Thoracic aorta (tissue), 2 donors: ENCODE data around the gene TOR1AIP2. TPM values are rescaled to one million over a fixed set of nuclear protein-coding genes. Genes with fewer than 3 reads are reported as not detected.
A peak's percentile ranks its signal among the peaks of the same experiment; 100 is the strongest.

ENCODE experiments used
- ATAC-seq: fragments of 150-250 bp; one replicate; pipeline ENCODE4 v1.8.0; 2017; ENCODE audit warnings: low read depth; ENCODE audit not compliant: insufficient number of reproducible peaks, low FRiP score
- DNase-seq: peaks from one replicate; pipeline ENCODE4 v3.0.0-alpha.2; 2020; ENCODE audit warnings: low spot score
- H3K27ac ChIP-seq, 2 donors: fragments of 200-600 bp; sonication (generic); 1 replicate in 1 of 2; 2 replicates in 1 of 2; pipeline ENCODE4 v1.5.1; 2016; ENCODE audit warnings: mild to moderate bottlenecking in 2 of 2, moderate library complexity in 2 of 2
- H3K27me3 ChIP-seq: fragments of 200-600 bp; sonication (generic); replicated peaks from 2 replicates; pipeline ENCODE4 v1.6.0; 2016; ENCODE audit warnings: mild to moderate bottlenecking; ENCODE audit not compliant: insufficient read depth
- H3K36me3 ChIP-seq: fragments of 200-600 bp; sonication (generic); one replicate; pipeline ENCODE4 v1.5.1; 2016
- H3K4me1 ChIP-seq, 2 donors: fragments of 200-600 bp; sonication (generic); 1 replicate in 1 of 2; 2 replicates in 1 of 2; pipeline versions ENCODE4 v1.5.1 to v1.6.0; 2016; ENCODE audit warnings: low read depth in 2 of 2, mild to moderate bottlenecking in 1 of 2; ENCODE audit not compliant: control insufficient read depth in 1 of 2
- H3K4me3 ChIP-seq: fragments of 200-600 bp; sonication (generic); 2 replicates; pipeline ENCODE4 v1.5.1; 2016; ENCODE audit warnings: mild to moderate bottlenecking
- H3K9me3 ChIP-seq: fragments of 200-600 bp; sonication (generic); 2 replicates; pipeline ENCODE4 v1.5.1; 2016
- total RNA-seq, 2 donors: library from RNA; depleted of rRNA; stranded (reverse); fragments of >200 nt; gene quantifications; one replicate each; pipeline versions ENCODE4 v1.1.0 to v1.2.3, GENCODE V29; 2016
- TF ChIP-seq, protein P1 (sequence below): fragments of 200-600 bp; sonication (generic); IDR thresholded peaks from one replicate; pipeline ENCODE4 v1.5.1; 2019; ENCODE audit warnings: antibody characterized with exemption

The TOR1AIP2 gene
- total RNA-seq, 2 donors from 2014 or later = 45.9 to 74.1 TPM

DNA sequence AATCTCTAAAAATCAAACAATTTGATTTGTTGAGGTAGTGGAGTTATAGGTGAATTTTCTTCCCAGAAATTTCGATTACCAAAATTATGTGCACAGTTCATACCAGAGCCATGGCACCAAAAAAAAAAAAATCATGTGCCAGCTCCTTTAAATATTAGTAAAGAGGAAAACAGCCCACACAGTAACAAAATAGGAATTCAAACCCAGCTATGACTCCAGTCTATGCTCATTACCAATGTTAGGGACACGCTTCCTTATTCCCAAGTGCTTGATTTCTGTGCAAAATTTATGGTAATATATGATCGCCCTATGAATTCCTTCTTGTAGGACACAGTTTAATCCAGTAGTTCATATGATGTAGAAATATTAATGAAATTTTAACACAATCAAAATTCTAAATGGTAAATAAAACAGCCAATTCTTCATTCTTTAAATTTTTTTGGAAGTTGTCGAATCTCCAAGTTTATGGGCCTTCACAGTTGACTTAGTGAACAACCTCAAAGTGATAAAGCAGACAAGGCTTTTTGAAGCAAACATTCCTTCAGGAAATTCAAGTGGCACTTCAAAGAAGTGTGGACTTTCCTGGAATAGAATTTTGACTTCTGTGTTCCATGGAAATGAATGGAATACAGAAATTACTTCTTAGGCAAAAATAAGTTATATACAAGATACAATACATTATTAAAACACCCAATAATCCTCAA is 1.9 kb downstream of the TOR1AIP2 start:
- Histone ChIP-seq H3K36me3 (peaks cover 9% of the 10 kb centered on the region), H3K27ac (no peak overlapping the region), H3K27me3 (no peaks in the 10 kb centered on the region), H3K4me3 (peak overlapping the region; percentile 91), H3K4me1 (peaks cover 33 to 57% of the 10 kb centered on the region in 2 donors), H3K9me3 (no peaks in the 10 kb centered on the region)
- ATAC-seq (no peak), DNase-seq (no peak)
- TF ChIP-seq, protein P1, sequence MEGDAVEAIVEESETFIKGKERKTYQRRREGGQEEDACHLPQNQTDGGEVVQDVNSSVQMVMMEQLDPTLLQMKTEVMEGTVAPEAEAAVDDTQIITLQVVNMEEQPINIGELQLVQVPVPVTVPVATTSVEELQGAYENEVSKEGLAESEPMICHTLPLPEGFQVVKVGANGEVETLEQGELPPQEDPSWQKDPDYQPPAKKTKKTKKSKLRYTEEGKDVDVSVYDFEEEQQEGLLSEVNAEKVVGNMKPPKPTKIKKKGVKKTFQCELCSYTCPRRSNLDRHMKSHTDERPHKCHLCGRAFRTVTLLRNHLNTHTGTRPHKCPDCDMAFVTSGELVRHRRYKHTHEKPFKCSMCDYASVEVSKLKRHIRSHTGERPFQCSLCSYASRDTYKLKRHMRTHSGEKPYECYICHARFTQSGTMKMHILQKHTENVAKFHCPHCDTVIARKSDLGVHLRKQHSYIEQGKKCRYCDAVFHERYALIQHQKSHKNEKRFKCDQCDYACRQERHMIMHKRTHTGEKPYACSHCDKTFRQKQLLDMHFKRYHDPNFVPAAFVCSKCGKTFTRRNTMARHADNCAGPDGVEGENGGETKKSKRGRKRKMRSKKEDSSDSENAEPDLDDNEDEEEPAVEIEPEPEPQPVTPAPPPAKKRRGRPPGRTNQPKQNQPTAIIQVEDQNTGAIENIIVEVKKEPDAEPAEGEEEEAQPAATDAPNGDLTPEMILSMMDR = no peak

DNA sequence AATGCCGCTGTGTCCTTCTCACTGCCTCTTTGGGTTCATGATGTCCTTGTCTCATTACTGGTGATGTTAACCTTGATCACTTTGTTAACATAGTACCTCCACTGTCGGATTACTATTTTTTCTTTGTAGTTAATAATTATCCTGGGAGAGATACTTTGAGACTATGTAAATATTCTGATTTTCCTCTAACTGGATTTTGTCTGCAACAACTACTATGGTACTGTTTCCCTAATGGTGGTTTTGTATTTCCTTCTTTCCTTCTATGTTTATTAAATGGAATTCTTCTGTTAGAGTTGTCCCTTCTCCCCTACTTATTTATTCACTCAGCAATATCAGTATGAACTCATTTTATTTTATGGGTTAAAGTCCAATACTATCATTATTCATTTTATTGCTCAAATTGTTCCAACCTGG is 4.2 kb downstream of the TOR1AIP2 start:
- TF ChIP-seq, protein P1 = no peak
- Histone ChIP-seq H3K4me1 (peaks cover 32 to 55% of the 10 kb centered on the region in 2 donors), H3K9me3 (no peaks in the 10 kb centered on the region), H3K27ac (no peak overlapping the region), H3K4me3 (no peak overlapping the region), H3K36me3 (peaks cover 9% of the 10 kb centered on the region), H3K27me3 (no peaks in the 10 kb centered on the region)
- ATAC-seq (no peak), DNase-seq (no peak)

DNA sequence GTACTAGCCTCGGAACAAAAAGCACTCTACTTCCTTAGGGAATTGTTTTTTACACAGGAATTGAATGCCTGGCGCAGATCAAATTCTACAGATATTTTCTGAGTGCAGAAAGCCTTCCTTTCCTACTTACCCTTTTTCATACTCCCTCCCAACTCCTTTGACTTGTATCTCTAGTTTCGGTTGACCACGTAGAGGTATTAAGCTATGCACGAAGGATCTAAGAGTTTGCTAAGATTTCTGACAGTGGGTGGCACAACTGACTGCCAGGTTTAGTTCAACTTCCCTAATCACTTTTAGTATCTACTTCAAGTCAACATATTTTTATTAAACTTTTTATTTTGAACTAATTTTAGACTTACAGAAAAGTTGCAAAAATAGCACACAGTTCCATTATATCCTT is 5.0 kb downstream of the TOR1AIP2 start:
- TF ChIP-seq, protein P1 = no peak
- DNase-seq = no peak
- Histone ChIP-seq H3K9me3 (no peaks in the 10 kb centered on the region), H3K4me3 (no peak overlapping the region), H3K4me1 (peaks cover 30 to 50% of the 10 kb centered on the region in 2 donors), H3K27ac (peak overlapping the region in 1 of 2 donors; percentile 9), H3K27me3 (no peaks in the 10 kb centered on the region), H3K36me3 (peaks cover 12% of the 10 kb centered on the region)
- ATAC-seq = no peak

DNA sequence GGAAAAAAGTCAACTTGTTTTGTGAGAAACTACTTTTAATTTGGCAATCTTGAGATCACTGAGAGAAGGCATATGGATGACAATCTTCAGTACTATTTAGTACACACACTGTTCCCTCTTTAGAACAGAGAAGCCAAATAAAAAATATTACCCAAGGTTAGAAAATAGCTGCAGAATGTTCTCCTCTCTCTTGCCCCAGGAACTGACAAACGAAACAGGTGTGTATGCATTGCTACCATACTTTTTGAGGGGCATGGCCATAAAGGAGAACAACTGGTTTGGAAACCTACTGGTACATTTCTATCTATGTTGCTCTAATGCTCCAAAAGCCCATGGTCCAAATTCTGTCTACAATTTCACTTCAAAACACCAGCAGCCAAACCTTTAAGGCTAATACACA is 5.7 kb downstream of the TOR1AIP2 start:
- peak overlapping the region in 1 of 2 donors; percentile 9 for H3K27ac ChIP-seq
- no peak for DNase-seq

DNA sequence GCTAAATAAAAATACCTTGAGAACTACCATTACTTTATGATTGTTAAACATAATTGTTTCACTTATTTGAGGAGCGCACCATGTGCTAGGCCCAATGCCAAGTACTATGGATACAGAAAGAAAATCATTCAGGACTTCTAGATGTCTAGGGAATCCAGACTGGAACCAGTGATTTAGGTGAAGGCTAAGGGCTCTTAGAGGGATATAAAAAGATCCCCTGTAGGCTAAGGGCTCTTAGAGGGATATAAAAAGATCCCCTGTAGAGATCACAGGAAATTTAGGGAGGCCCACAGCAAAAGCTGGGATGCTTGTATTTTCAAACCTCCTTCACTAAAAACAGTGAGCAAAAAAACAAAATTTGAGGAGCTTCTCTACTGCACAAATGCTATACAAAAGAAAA is 6.7 kb downstream of the TOR1AIP2 start:
- Histone ChIP-seq H3K9me3 (no peaks in the 10 kb centered on the region), H3K4me3 (no peak overlapping the region), H3K27ac (no peak overlapping the region), H3K36me3 (peaks cover 12% of the 10 kb centered on the region), H3K4me1 (peaks cover 17 to 36% of the 10 kb centered on the region in 2 donors), H3K27me3 (no peaks in the 10 kb centered on the region)
- no peak for ATAC-seq
- DNase-seq = no peak
- TF ChIP-seq, protein P1 = no peak

More for the DNA sequence above, 5.7 kb downstream of the TOR1AIP2 start:
- Histone ChIP-seq H3K9me3 (no peaks in the 10 kb centered on the region), H3K4me3 (no peak overlapping the region), H3K4me1 (peaks cover 28 to 47% of the 10 kb centered on the region in 2 donors), H3K27me3 (no peaks in the 10 kb centered on the region), H3K36me3 (peaks cover 12% of the 10 kb centered on the region)
- TF ChIP-seq, protein P1 = no peak
- no peak for ATAC-seq
